Uterus (tissue), 2 donors: ENCODE measurements around the gene MIPOL1.

Source experiments
- POLR2A ChIP-seq, 2 donors: fragments of 450-650 bp; IDR thresholded peaks; one replicate each; pipeline ENCODE4 v1.6.1; 2016; ENCODE audit warnings: antibody characterized with exemption in 2 of 2, mild to moderate bottlenecking in 1 of 2, moderate library complexity in 1 of 2
- TF ChIP-seq, protein P1 (sequence below), 4 experiments: fragments of 200-600 bp in 2 of 4; fragments of 450-650 bp in 2 of 4; sonication (generic) in 2 of 4; IDR thresholded peaks; one replicate each; pipeline ENCODE4 v1.5.1; 2016 to 2019; ENCODE audit warnings: antibody characterized with exemption in 4 of 4, mild to moderate bottlenecking in 2 of 4, moderate library complexity in 1 of 4

DNA sequence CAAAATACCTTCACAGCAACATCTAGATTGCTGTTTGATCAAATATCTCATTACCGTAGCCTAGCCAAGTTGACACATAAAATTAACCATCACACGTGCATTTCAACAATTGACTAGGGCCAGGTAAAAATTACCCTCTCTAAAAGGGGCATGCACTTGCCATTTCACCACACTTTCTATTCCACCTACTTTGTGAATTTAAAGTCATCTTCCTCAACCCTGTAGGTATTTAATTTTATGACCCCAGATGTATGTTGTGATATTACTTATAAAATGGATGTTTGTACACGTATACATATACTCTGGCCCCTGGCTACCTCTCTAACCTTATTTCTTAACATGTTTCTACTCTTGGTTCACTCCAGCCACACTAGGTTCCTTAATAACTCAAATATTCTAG lies 237.1 kb downstream of the MIPOL1 start:
- TF ChIP-seq, protein P1, sequence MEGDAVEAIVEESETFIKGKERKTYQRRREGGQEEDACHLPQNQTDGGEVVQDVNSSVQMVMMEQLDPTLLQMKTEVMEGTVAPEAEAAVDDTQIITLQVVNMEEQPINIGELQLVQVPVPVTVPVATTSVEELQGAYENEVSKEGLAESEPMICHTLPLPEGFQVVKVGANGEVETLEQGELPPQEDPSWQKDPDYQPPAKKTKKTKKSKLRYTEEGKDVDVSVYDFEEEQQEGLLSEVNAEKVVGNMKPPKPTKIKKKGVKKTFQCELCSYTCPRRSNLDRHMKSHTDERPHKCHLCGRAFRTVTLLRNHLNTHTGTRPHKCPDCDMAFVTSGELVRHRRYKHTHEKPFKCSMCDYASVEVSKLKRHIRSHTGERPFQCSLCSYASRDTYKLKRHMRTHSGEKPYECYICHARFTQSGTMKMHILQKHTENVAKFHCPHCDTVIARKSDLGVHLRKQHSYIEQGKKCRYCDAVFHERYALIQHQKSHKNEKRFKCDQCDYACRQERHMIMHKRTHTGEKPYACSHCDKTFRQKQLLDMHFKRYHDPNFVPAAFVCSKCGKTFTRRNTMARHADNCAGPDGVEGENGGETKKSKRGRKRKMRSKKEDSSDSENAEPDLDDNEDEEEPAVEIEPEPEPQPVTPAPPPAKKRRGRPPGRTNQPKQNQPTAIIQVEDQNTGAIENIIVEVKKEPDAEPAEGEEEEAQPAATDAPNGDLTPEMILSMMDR (IDR thresholded peaks at IDR 0.05) = no peak
- no peak for TF ChIP-seq POLR2A (IDR thresholded peaks at IDR 0.05)
